ENCODE results near the gene FGF1. TPM values are rescaled to one million over a fixed set of nuclear protein-coding genes. Genes with fewer than 3 reads are reported as not detected.

The FGF1 gene
- total RNA-seq, 1 experiment from 2014 or later: not detected

- TF ChIP-seq SIN3A (IDR thresholded peaks at IDR 0.05; ENCODE audit: borderline replicate concordance, insufficient read depth, low read depth, low read length) (no peak), REST (IDR thresholded peaks at IDR 0.05; ENCODE audit: insufficient read depth in 1 of 2, low read depth in 2 of 2, low read length in 1 of 2) (no peak), TCF7L2 (IDR thresholded peaks at IDR 0.05; ENCODE audit: low read depth, low read length) (no peak), POLR2AphosphoS5 (IDR thresholded peaks at IDR 0.05; ENCODE audit: low read depth, low read length) (no peak), CTCF (IDR thresholded peaks at IDR 0.05) (no peak)
- Histone ChIP-seq H3K27ac (ENCODE audit: low read length) (no peak overlapping the region), H3K4me1 (ENCODE audit: control insufficient read depth, insufficient read depth, low read length) (no peaks in the 10 kb centered on the region), H3K36me3 (ENCODE audit: control insufficient read depth, insufficient read depth, low read length) (no peaks in the 10 kb centered on the region), H3K27me3 (ENCODE audit: control insufficient read depth, insufficient read depth, low read length) (no peaks in the 10 kb centered on the region), H3K4me3 (ENCODE audit: low read depth in 2 of 2, low read length in 2 of 2) (no peak overlapping the region), H3K9me3 (ENCODE audit: control insufficient read depth, insufficient read depth, low read depth, low read length) (no peaks in the 10 kb centered on the region)
- intact Hi-C loops (cut with micrococcal nuclease; ENCODE audit: unreplicated experiment) (no loop called here), in situ Hi-C loops (cut with HindIII; ENCODE audit: low pct_unique_long_range_greater_than_20kb, low sequenced_read_pairs) (no loop called here)
- POLR2A ChIA-PET: no interaction called here
- DNase-seq (ENCODE audit: low read depth, low spot score) (no peak), ATAC-seq (no peak)
- no TSS peak for BruUV-seq (replicated peaks)
- CTCF ChIA-PET: no interaction called here
Measured at GRCh38 chr5:142637871-142638270, 48.0 kb downstream of the FGF1 start.

GRCh38 chr5:142636698-142637324, 49.1 kb downstream of the FGF1 start:
- in situ Hi-C loops (cut with HindIII; ENCODE audit: low pct_unique_long_range_greater_than_20kb, low sequenced_read_pairs) (no loop called here), intact Hi-C loops (cut with micrococcal nuclease; ENCODE audit: unreplicated experiment) (no loop called here)
- H3K4me1 ChIP-seq (ENCODE audit: control insufficient read depth, insufficient read depth, low read length): no peaks in the 10 kb centered on the region
- no peaks in the 10 kb centered on the region for H3K36me3 ChIP-seq (ENCODE audit: control insufficient read depth, insufficient read depth, low read length)
- H3K9me3 ChIP-seq (ENCODE audit: control insufficient read depth, insufficient read depth, low read depth, low read length): no peaks in the 10 kb centered on the region
- ChIA-PET CTCF (no interaction called here), POLR2A (interaction anchor here (0.7 kb wide), 1 partner anchor 9 kb away, joined by 8 read pairs; no protein-coding TSS in a partner anchor)
- no peak overlapping the region for H3K27ac ChIP-seq (ENCODE audit: low read length)
- H3K27me3 ChIP-seq (ENCODE audit: control insufficient read depth, insufficient read depth, low read length): no peaks in the 10 kb centered on the region
- no peak for TF ChIP-seq CTCF (IDR thresholded peaks at IDR 0.05)
- no peak for DNase-seq (ENCODE audit: low read depth, low spot score)
- ATAC-seq: no peak
- no peak overlapping the region for H3K4me3 ChIP-seq (ENCODE audit: low read depth in 2 of 2, low read length in 2 of 2)
- BruUV-seq (replicated peaks): no TSS peak

All from Panc1 (cell line).